T-helper 2 cell treated with Interferon-gamma antibody and Interleukin-4, amounts not matched to agents 5 μg/mL and 100 μg/mL, for 36 hours (primary cell): ENCODE results near the gene ANKRD27.
"Not testable (repeated sequence)": the region's sequence is repeated elsewhere in the genome, so short reads cannot be mapped to it uniquely, and the experiment has no call there.

Experiments used
- DNase-seq: peaks from one replicate; pipeline ENCODE4 v3.0.0; 2021; ENCODE audit warnings: low spot score
- H3K27ac Mint-ChIP-seq: one replicate; pipeline ENCODE4 v1.8.0; 2021; ENCODE audit warnings: mild to moderate bottlenecking, mixed read lengths
- H3K27me3 Mint-ChIP-seq: one replicate; pipeline ENCODE4 v1.8.0; 2021; ENCODE audit warnings: low read depth, mixed read lengths
- H3K36me3 Mint-ChIP-seq: one replicate; pipeline ENCODE4 v1.8.0; 2021; ENCODE audit warnings: low read depth, mixed read lengths
- H3K4me1 Mint-ChIP-seq: one replicate; pipeline ENCODE4 v1.8.0; 2021; ENCODE audit warnings: low read depth, mixed read lengths
- H3K4me3 Mint-ChIP-seq: one replicate; pipeline ENCODE4 v1.8.0; 2022; ENCODE audit warnings: mild to moderate bottlenecking, moderate library complexity, mixed read lengths
- H3K9me3 Mint-ChIP-seq: one replicate; pipeline ENCODE4 v1.8.0; 2021; ENCODE audit warnings: mixed read lengths

The ANKRD27 gene

DNA sequence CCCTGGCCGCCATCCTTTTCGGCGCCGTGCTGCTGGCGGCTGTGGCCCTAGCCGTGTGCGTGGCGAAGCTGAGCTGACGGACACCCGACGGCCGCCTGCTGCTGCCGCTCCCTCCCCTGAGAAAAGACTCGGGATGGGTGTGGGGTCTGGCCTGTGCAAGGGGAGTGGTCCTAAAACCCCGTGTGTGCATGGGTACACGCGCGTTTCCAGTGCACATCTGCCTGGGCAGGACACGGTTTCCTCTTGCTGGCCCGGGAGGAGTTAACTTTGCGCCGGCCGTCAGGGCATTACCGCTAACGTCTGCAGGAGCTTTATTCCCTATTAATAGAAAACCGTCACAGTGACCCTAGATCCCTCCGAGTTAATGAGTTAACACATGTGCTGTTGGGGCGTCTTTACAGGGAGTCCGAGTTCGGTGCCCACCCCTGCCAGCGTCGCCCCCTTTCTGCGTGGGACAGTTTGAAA is 1.9 kb upstream of the ANKRD27 start:
- DNase-seq, result no peak
- Mint-ChIP-seq H3K27me3 (peaks cover 28% of the 10 kb centered on the region), H3K27ac (no peak overlapping the region)

DNA sequence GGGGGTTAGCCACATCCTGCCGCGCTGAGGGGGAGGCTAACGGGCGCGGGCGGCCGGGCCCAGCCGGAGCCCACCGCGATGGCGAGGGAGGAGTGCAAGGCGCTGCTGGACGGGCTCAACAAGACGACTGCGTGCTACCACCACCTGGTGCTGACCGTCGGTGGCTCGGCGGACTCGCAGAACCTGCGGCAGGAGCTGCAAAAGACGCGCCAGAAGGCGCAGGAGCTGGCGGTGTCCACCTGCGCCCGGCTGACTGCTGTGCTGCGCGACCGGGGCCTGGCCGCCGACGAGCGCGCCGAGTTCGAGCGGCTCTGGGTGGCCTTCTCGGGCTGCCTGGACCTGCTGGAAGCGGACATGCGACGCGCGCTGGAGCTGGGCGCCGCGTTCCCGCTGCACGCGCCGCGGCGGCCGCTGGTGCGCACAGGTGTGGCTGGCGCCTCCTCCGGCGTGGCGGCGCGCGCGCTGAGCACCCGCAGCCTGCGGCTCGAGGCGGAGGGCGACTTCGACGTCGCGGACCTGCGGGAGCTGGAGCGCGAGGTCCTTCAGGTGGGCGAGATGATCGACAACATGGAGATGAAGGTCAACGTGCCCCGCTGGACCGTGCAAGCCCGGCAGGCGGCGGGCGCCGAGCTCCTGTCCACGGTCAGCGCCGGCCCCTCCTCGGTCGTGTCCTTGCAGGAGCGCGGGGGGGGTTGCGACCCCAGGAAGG is 1.4 kb upstream of the ANKRD27 start:
- Mint-ChIP-seq H3K27me3 (peaks cover 28% of the 10 kb centered on the region), H3K4me3 (peak overlapping the region; percentile 83), H3K4me1 (peaks cover 24% of the 10 kb centered on the region), H3K36me3 (peaks cover 7% of the 10 kb centered on the region), H3K27ac (no peak overlapping the region), H3K9me3 (no peaks in the 10 kb centered on the region)
- DNase-seq, result peak; percentile 24

More for the DNA sequence above, 1.9 kb upstream of the ANKRD27 start:
- peaks cover 21% of the 10 kb centered on the region for H3K4me1 Mint-ChIP-seq
- no peaks in the 10 kb centered on the region for H3K9me3 Mint-ChIP-seq
- peaks cover 4% of the 10 kb centered on the region for H3K36me3 Mint-ChIP-seq
- H3K4me3 Mint-ChIP-seq, result peak overlapping the region; percentile 48

DNA sequence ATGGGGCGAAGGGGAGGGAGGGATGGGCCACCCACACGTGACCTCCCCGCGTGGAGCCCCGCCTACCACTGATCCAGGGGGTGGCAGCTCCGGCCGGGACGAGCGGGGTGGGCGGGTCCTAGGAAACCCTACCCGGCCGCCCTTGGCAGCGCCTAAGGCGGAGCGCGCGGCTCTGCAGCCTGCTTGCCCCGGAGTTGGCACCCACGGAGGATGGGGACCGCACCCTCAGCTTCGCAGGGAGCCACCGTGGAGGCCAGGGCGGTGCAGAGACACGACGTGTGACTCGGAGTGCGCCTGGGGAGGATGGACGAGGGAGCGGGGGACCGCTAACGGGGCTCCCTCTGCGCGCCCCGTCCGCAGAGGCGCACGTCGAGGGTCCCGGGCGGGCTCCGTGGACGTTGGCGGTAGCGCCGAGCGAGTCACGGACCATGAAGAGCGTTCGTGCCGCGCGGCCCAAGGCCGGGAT is 773 bp upstream of the ANKRD27 start, which contains the start of gene RGS9BP:
Gene RGS9BP (plus strand): TSS at position 129 of the 466 bp plus-strand sequence. CDS start 416 bp downstream, outside the sequence.
- Mint-ChIP-seq H3K4me3 (peak within 1 kb of the TSS; percentile 83), H3K9me3 (no peaks in the 10 kb centered on the region), H3K27me3 (peaks cover 22% of the 10 kb centered on the region), H3K36me3 (peaks cover 7% of the 10 kb centered on the region), H3K4me1 (peaks cover 24% of the 10 kb centered on the region), H3K27ac (peak within 1 kb of the TSS; percentile 71)
- peak; percentile 58 for DNase-seq

DNA sequence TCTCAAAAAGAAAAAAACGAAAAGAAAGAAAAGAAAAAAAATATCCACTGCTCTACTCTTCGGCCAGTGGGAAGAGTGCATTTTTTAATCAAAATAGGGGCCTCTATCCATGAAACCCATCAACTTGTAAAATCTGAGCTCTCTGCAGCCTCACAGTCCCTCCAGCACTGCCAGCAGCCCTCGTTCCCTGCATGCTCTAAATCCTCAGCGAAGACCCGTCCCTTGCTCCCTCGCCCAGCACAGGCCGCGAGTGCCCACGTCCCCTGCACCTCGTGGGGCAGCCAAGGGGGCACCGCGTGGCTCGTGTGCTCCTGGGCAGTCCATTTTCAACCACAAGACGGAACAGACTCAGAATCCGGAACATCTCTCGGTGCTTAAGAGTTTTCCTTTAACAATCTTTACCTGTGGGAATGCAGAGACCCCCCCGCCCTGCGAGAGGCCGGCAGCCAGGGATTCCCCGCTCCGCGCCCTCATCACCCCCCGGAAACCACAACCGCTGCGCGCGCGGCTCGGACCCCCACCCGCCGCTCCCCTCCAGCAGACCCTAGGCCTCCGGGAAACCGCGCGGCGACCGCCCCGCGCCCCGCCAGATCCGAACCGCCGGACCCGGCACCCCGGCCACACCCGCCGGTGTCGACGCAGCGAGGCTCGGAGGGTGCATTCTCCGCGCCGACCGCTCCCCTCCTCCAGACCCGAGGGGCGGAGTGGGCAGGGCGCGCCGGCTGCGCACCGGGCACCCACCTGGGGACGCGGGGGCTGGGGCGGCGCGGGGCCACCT is 638 bp downstream of the ANKRD27 start:
- H3K27me3 Mint-ChIP-seq, result peaks cover 17% of the 10 kb centered on the region
- H3K4me3 Mint-ChIP-seq, result peak overlapping the region; percentile 97
- H3K27ac Mint-ChIP-seq, result peak overlapping the region; percentile 92
- DNase-seq, result no peak
- H3K9me3 Mint-ChIP-seq, result no peaks in the 10 kb centered on the region
- H3K4me1 Mint-ChIP-seq, result peaks cover 31% of the 10 kb centered on the region
- peaks cover 13% of the 10 kb centered on the region for H3K36me3 Mint-ChIP-seq

DNA sequence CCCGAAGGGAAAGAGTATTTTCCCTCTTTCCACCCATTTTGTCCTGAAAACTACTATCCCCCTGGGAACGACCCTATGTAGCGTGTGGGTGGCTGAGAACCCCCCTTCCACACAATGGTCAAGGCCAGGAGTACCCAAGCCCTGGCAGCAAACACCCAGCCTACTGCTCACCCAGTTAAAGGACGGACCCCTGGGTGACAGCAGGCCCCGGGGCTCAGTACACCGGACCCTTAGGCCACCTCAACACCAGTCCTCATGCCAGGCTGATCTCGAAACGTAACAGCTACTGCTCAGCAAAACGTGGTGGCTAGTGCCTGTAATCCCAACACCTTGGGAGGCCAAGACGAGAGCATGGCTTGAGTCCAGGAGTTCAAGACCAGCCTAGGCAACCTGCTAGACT is 1.4 kb downstream of the ANKRD27 start:
- peaks cover 17% of the 10 kb centered on the region for H3K27me3 Mint-ChIP-seq

DNA sequence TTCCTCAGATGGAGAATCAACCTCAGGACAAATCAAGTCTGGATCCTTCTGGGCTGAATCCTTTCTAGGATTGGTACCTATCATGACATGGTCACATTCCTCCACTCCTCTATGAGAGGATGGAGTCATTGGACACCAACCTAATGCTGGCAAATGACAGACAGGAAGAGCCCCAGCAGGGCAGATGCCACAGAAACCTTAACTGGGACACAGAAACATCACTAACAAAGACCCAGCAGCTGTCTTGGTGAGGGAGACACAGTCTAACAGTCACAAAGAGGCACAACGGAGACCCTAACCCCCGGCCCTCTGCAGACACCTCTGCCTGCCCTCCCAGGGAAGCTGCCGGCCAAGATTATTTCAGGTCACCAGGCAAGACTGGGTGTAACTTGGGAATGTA is 2.1 kb downstream of the ANKRD27 start:
- Mint-ChIP-seq H3K36me3 (peaks cover 13% of the 10 kb centered on the region), H3K4me3 (peak overlapping the region; percentile 48), H3K27ac (no peak overlapping the region), H3K9me3 (no peaks in the 10 kb centered on the region), H3K4me1 (peaks cover 33% of the 10 kb centered on the region), H3K27me3 (peaks cover 12% of the 10 kb centered on the region)
- no peak for DNase-seq

More for the DNA sequence above, 1.4 kb downstream of the ANKRD27 start:
- peaks cover 33% of the 10 kb centered on the region for H3K4me1 Mint-ChIP-seq
- no peak overlapping the region for H3K27ac Mint-ChIP-seq
- peak overlapping the region; percentile 97 for H3K4me3 Mint-ChIP-seq
- H3K36me3 Mint-ChIP-seq, result peaks cover 13% of the 10 kb centered on the region
- no peaks in the 10 kb centered on the region for H3K9me3 Mint-ChIP-seq
- DNase-seq, result no peak

DNA sequence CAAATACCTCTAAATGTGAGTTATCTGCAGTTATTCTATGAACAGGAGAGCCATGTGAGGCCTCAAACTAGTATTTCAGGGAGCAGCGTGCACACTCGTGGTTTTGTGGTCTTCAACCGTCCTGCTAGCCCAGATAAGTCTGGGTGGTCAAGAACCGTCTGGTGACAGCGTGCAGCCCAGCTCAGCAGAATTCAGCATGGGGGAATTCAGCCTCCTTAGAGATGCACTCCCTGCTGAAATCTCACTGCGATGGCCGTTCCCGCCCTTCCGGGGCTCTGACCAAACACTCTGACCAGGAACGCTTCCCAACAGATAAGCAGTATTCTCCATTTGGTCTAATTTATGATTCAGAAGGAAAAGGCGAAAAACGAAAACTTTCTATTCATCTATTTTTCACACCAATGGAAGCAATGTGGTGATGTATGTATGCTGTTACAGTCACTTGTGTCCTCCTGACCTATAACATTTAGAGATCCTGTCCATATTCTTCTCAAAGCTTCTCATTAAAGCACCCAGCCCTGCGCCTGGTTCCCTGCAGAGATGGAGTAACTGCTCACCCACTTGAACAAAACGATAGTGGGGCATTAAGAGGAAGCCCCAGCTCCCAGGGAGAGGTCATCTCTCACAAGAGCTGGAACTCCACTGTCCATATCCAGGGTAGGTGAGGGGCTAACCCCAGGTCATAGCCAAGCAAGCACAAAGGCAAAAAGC is 2.9 kb downstream of the ANKRD27 start:
- no peak overlapping the region for H3K4me3 Mint-ChIP-seq
- H3K4me1 Mint-ChIP-seq, result peaks cover 28% of the 10 kb centered on the region
- H3K36me3 Mint-ChIP-seq, result peaks cover 13% of the 10 kb centered on the region
- no peaks in the 10 kb centered on the region for H3K9me3 Mint-ChIP-seq
- H3K27me3 Mint-ChIP-seq, result peaks cover 4% of the 10 kb centered on the region
- H3K27ac Mint-ChIP-seq, result no peak overlapping the region
- DNase-seq, result no peak

DNA sequence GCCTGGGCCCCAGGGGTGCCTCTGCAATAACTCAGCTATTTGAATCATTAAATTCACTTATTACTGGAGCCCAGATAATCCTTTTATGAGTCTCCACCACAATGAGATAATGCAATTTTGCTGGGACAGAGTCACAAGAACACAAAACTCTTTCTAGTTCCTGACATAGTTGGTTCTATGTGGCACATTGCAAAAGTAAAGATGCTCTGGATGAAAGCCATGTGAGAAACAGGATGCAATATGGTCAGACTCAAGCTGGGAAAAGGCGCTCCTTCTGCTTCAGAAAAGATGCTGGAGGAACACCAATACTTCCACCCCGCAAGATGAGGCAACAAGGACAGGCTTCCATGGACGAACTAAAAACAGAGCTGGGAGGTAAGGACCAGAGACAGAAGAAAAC is 5.7 kb downstream of the ANKRD27 start:
- Mint-ChIP-seq H3K4me1 (peaks cover 26% of the 10 kb centered on the region), H3K4me3 (peak overlapping the region; percentile 38), H3K27me3 (no peaks in the 10 kb centered on the region), H3K36me3 (peaks cover 16% of the 10 kb centered on the region), H3K9me3 (no peaks in the 10 kb centered on the region), H3K27ac (no peak overlapping the region)
- DNase-seq, result no peak

DNA sequence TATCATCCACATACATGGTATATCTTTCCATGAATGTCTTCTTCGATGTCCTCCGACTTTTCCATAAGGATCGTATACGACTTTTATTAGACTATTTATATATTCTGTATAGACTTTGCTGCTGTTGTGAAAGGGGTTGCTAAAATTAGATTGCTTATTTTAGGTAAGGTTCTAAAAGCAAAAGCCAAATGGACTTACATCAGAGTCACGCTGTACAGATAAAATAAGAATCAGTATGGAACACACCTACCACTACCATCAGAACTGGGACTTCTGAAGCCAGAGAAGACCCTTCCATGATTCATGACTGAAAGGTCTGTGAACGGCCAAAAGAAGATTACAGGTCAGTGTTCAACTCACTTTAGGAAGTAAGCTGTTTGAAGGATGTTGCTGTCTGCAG is 8.9 kb downstream of the ANKRD27 start:
- DNase-seq, result no peak
- H3K36me3 Mint-ChIP-seq, result peaks cover 8% of the 10 kb centered on the region
- H3K4me3 Mint-ChIP-seq, result no peak overlapping the region
- H3K4me1 Mint-ChIP-seq, result peaks cover 9% of the 10 kb centered on the region
- no peaks in the 10 kb centered on the region for H3K27me3 Mint-ChIP-seq
- no peaks in the 10 kb centered on the region for H3K9me3 Mint-ChIP-seq
- H3K27ac Mint-ChIP-seq, result no peak overlapping the region

DNA sequence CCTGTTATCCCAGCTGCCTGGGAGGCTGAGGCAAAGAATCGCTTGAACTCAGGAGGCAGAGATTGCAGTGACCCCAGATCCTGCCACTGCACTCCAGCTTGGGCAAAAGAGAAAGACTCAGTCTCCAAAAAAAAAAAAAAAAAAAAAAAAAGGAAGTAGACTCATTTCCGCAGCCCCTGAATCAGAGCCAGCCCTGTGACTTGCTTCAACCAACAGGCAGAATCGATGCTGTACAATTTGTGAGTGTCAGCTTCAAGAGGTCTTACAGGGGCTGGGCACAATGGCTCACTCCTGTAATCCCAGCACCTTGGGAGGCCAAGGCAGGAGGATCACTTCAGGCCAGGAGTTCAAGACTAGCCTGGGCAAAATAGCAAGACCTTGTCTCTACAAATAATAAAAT is 12.8 kb downstream of the ANKRD27 start:
- Mint-ChIP-seq H3K27me3 (no peaks in the 10 kb centered on the region), H3K36me3 (peaks cover 6% of the 10 kb centered on the region), H3K9me3 (no peaks in the 10 kb centered on the region), H3K4me3 (no peak overlapping the region), H3K4me1 (no peaks in the 10 kb centered on the region), H3K27ac (no peak overlapping the region)
- DNase-seq, result no peak

DNA sequence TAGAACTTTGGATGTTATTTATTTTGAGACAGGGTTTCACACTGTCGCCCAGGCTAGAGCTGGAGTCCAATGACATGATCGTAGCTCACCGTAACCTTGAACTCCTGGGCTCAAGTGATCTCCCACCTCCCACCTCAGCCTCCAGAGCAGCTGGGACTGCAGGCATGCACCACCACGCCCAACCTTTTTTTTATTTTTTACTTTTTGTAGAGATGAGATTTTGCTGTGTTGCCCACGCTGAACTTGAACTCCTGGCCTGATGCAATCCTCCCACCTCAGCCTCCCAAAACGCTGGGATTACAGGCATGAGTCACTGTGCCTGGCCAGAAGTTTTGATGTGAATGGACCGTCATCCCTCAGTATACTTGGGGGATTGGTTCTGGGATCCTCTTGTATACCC is 13.7 kb downstream of the ANKRD27 start:
- Mint-ChIP-seq H3K9me3 (no peaks in the 10 kb centered on the region), H3K27ac (no peak overlapping the region), H3K4me1 (no peaks in the 10 kb centered on the region), H3K36me3 (peaks cover 7% of the 10 kb centered on the region), H3K27me3 (no peaks in the 10 kb centered on the region), H3K4me3 (no peak overlapping the region)
- DNase-seq, result no peak

DNA sequence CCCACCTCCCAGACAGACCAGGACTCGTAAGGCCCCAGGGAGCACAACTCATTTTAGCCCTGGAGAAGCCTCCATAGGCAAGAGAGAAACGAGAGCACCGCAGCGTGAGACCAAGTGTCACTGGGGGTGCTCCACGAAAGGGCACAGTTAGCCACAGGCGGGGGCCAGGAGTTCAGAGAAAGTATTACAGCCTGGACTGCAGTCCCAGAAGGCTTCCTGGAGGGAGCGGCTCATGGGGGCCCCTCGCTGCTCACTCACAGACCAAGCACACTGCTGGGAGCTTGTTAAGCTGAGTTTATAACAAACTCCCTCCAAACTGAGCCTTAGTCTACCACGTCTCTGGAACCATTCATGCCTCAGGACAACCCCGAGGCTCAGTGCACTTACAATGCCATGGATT is 16.5 kb downstream of the ANKRD27 start:
- Mint-ChIP-seq H3K27me3 (no peaks in the 10 kb centered on the region), H3K4me1 (no peaks in the 10 kb centered on the region), H3K36me3 (peaks cover 5% of the 10 kb centered on the region), H3K4me3 (no peak overlapping the region), H3K9me3 (no peaks in the 10 kb centered on the region), H3K27ac (no peak overlapping the region)
- no peak for DNase-seq

DNA sequence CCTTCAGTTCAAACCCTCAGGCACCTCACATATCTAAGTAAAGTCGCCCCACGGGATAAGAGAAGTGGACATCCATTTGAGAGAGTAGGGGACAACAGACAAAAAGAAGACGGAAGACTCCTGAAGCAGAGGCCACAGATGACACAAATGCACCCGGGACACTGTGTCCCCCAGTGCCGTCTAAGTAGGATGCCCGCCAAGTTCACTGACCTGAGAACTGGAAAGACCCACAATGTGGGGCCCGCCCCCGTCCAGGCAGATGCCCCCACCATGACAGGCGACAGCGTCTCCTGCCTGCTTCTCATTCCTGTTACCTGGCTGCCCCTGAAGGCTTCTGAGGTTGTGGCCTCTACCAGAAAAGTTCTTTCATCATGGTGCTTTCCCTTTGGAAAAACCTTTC is 16.9 kb downstream of the ANKRD27 start:
- H3K4me1 Mint-ChIP-seq, result no peaks in the 10 kb centered on the region
- no peaks in the 10 kb centered on the region for H3K9me3 Mint-ChIP-seq
- no peak overlapping the region for H3K27ac Mint-ChIP-seq
- no peaks in the 10 kb centered on the region for H3K27me3 Mint-ChIP-seq
- H3K36me3 Mint-ChIP-seq, result peaks cover 5% of the 10 kb centered on the region
- no peak for DNase-seq
- H3K4me3 Mint-ChIP-seq, result no peak overlapping the region

DNA sequence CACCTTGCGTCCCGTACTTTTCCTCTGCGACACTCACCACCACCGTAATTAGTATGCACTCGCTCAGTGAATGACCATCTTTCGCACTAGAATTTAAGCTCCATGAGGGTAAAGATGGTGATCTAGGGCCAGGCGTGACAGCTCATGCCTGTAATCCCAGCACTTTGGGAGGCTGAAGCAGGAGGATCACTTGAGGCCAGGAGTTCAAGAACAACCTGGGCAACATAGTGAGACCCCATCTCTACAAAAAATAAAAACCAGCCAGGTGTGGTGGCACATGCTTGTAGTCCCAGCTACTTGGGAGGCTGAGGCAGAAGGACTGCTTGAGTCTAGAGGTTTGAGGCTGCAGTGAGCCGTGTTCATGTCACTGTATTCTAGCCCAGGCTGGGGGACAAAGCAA is 18.6 kb downstream of the ANKRD27 start:
- H3K4me3 Mint-ChIP-seq, H3K4me1 Mint-ChIP-seq, H3K27ac Mint-ChIP-seq, H3K27me3 Mint-ChIP-seq, DNase-seq, H3K36me3 Mint-ChIP-seq, H3K9me3 Mint-ChIP-seq: not testable (repeated sequence)
